DMS79 (cell line): ENCODE results near the gene CLEC18C.
"Not testable (repeated sequence)": the region's sequence is repeated elsewhere in the genome, so short reads cannot be mapped to it uniquely, and the experiment has no call there.

Experiments
- DNase-seq: peaks from one replicate; lab custom pipeline; 2025; lab: John Stamatoyannopoulos, UW

CLEC18C gene

GRCh38 chr16:70159355-70160348 lies 13.9 kb upstream of the CLEC18C start:
- DNase-seq, result no peak

DNA sequence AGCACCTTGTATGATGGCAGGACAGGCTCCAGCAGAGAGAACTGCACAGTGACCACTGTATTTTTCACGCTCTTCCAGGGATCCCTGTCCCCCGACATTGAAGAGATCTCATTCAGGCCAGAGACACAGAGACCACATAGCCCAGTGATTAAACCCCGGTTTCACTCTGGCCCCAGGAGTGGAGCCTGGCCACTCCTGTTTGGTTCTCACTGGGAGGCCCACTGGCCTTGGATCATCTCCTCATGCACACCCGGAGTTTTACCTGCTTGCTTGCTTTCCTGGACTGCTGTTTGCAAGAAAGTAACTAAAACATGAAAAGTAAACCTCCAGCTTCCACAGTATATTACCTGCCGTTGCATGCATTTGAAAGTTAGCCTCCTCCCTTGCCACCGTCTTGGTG lies 13.2 kb upstream of the CLEC18C start:
- no peak for DNase-seq

GRCh38 chr16:70160821-70161220 lies 12.8 kb upstream of the CLEC18C start:
- no peak for DNase-seq

GRCh38 chr16:70161350-70161749 lies 12.2 kb upstream of the CLEC18C start:
- no peak for DNase-seq

DNA sequence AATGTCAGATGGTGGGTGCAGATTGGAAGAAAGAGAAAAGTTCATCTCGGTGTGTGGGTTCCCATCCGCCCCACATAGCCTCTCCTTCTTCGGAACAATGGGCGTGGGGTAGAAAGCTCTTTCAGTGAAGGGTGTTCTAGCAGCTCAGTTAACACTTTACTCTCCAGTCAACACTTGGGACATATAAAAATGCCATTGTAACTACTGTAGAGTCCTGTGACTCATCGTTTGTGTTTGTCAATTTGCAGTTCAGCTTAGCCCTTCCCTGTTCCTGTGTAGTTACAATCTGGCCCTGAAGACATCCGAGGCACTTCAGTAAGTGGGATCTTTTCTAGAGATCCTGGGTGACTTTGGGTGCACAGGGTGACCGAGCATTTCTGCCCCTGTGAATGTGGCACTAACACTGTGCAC lies 11.5 kb upstream of the CLEC18C start:
- DNase-seq, result no peak

DNA sequence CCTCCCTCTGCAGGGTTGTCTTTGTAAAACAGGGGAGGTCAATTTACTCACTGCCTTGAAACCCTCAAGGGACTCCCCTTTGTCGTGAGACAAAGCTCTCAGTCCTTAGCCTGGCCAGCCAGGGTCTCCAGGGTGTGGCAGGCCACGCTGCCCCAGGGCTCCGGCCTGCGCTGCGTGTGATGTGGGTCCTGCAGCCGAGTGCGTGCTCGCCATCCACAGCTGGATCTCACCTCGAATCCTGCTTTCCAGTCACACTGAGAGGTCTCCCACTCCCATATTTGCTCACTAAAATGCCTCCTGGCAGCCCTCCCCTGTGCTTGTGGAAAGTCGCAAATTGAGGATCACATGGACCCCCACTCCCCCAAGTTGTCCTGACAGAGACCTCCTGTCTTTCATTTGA lies 10.0 kb upstream of the CLEC18C start:
- no peak for DNase-seq

GRCh38 chr16:70166688-70167087 lies 6.9 kb upstream of the CLEC18C start:
- not testable (repeated sequence) for DNase-seq

DNA sequence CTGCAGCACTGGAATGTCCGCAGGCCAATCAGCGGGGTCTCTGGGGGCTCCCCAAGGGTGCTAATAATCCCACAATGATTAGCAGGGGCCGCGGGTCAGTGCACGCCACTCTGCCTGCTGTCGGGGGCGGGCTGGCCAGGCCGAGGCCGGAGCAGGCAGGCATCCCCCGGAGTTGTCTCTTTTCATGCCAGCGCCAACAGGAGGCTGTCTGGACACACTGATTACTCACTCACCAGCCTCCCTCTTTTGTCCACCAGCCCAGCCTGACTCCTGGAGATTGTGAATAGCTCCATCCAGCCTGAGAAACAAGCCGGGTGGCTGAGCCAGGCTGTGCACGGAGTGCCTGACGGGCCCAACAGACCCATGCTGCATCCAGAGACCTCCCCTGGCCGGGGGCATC lies 329 bp downstream of the CLEC18C start:
- not testable (repeated sequence) for DNase-seq

- DNase-seq, result not testable (repeated sequence)
Measured at GRCh38 chr16:70174387-70174932, 873 bp downstream of the CLEC18C start.

DNA sequence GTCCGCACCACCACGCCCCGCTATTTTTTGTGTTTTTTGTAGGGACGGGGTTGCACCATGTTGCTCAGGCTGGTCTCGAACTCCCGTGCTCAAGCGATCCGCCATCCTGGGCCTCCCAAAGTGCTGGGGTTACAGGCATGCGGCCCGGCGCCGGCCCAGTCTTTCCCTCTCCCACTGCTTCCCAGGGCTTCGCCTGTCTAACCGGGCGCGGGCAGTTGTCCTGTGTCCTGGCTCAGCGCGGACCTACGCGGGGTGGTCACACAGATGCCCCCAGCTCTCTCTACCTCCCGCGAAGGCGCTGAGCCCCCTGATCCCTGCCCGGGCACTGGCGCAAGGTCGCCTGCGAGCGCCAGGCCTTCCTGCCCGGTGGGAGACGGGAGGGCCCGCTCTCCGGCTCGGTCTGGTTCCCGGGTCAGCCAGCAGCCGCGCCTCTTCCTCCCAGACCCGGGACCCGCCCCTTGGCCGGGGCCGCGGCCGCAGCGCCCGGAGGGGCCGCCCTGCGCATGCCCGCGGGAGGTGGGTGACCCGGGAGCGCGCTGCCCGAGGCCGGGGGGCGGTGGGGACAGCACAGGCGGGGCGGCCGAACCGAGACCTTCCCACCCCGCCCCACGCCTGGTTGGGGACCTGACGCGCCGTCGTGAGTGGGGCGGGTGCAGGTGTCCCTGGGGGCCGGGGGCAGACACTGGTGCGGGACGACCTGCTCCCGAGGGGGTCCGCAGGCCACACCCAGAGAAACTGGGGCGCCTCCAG lies 14.4 kb downstream of the CLEC18C start:
- DNase-seq, result not testable (repeated sequence)

DNA sequence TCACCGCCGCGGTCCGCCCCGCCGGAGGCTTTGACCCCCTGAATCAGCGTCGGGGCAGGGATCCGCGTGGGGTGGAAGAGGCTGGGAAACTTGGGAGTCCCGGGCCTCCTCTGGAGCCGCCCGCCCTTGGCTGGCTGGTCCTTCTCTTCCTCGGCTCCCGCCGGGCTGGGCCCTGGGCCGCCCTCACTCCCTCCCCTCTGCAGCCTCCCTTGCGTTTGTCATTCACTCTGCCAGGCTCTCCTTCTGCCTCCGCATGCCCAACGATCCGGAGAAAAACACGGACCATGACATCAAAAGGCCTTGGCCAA lies 15.0 kb downstream of the CLEC18C start:
- not testable (repeated sequence) for DNase-seq

- DNase-seq, result not testable (repeated sequence)
Measured at GRCh38 chr16:70190574-70190973, 17.0 kb downstream of the CLEC18C start.

DNA sequence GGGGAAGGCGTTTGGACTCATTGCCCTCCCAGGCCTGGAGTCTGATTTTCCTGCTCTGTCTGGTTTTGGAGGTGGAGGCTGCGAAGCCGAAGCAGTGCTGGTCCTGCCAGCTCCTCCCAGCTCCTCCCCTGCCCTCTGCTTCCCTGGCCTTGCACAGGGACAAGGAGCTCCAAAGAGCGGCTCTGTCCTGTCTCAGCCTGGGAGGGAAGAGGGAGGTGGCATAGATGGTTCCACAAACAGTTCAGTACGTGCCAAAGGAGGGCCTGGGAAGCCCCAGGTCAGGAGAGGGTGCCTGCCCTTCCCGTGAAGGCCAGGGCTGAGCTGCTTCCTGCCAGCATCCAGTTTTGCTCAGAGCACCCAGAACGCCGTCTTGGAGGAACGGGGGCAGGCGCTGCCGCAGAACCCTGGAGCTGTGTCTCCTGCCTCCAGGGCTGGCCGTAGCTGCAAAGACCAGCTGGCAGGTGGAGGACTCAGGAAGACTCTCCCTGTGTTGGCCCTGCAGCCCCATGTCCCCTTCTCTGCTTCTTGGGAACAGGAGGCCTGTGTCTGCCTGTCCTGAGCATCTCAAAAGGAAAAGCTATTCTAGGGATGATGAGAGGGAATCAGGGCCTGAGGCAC lies 23.2 kb downstream of the CLEC18C start:
- DNase-seq, result not testable (repeated sequence)

GRCh38 chr16:70197611-70198010 lies 24.0 kb downstream of the CLEC18C start:
- not testable (repeated sequence) for DNase-seq

- not testable (repeated sequence) for DNase-seq
Measured at GRCh38 chr16:70198230-70198629, 24.6 kb downstream of the CLEC18C start.

- not testable (repeated sequence) for DNase-seq
Measured at GRCh38 chr16:70198666-70199065, 25.1 kb downstream of the CLEC18C start.

DNA sequence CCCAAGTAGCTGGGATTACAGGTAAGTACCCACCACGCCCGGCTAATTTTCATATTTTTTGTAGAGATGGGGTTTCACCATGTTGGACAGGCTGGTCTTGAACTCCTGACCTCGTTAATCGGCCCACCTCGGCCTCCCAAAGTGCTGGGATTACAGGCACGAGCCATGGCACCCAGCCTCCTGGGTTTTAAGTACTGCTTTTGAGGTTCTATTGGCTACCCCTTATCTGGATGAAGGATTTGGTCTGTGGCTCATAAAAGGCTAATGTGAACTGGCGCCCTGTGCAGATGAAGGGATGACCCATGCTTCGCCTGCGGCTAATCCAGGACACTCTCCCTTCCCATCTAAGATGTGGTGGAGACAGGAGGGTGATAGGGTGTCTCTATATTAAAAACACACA lies 25.6 kb downstream of the CLEC18C start:
- not testable (repeated sequence) for DNase-seq

- DNase-seq, result not testable (repeated sequence)
Measured at GRCh38 chr16:70200063-70200462, 26.5 kb downstream of the CLEC18C start.

DNA sequence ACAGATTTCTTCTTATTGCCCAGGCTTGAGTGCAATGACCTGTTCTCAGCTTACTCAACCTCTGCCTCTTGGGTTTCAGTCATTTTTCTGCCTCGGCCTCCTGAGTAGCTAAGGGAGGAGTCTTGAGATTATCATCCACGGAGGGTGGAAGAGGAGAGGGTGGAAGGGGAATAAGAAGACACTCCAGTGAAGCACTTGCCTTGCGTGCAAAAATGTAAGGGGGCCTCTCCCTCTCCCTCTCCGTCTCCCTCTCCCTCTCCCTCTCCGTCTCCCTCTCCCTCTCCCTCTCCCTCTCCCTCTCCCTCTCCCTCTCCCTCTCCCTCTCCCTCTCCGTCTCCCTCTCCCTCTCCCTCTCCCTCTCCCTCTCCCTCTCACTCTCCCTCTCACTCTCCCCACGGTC lies 29.9 kb downstream of the CLEC18C start:
- DNase-seq, result not testable (repeated sequence)

DNA sequence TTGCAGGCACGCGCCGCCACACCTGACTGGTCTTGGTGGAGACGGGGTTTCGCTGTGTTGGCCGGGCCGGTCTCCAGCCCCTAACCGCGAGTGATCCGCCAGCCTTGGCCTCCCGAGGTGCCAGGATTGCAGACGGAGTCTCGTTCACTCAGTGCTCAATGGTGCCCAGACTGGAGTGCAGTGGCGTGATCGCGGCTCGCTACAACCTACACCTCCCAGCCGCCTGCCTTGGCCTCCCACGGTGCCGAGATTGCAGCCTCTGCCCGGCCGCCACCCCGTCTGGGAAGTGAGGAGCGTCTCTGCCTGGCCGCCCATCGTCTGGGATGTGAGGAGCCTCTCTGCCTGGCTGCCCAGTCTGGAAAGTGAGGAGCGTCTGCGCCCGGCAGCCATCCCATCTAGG lies 30.4 kb downstream of the CLEC18C start:
- not testable (repeated sequence) for DNase-seq

DNA sequence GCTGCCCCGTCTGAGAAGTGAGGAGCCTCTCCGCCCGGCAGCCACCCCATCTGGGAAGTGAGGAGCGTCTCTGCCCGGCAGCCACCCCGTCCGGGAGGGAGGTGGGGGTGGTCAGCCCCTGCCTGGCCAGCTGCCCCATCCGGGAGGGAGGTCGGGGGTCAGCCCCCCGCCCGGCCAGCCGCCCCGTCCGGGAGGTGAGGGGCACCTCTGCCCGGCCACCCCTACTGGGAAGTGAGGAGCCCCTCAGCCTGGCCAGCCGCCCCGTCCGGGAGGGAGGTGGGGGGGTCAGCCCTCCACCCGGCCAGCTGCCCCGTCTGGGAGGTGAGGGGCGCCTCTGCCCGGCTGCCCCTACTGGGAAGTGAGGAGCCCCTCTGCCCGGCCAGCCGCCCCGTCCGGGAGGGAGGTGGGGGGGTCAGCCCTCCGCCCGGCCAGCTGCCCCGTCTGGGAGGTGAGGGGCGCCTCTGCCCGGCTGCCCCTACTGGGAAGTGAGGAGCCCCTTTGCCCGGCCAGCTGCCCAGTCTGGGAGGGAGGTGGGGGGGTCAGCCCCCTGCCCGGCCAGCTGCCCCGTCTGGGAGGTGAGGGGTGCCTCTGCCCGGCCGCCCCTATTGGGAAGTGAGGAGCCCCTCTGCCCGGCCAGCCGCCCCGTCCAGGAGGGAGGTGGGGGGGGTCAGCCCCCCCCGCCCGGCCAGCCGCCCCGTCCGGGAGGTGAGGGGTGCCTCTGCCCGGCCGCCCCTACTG lies 31.2 kb downstream of the CLEC18C start:
- DNase-seq, result not testable (repeated sequence)
